ENCODE results near the gene SYCE1.

- TF ChIP-seq CTCF (conservative IDR thresholded peaks at IDR 0.05; ENCODE audit: low read depth in 2 of 2) (no peak), POLR2AphosphoS5 (IDR thresholded peaks at IDR 0.05; ENCODE audit: low read depth) (no peak)
Observed at GRCh38 chr10:133534417-133534816, 31.0 kb downstream of the SYCE1 start.

Data from GM23338 (cell line).